ENCODE data around the gene FOXP4.

FOXP4 gene, protein sequence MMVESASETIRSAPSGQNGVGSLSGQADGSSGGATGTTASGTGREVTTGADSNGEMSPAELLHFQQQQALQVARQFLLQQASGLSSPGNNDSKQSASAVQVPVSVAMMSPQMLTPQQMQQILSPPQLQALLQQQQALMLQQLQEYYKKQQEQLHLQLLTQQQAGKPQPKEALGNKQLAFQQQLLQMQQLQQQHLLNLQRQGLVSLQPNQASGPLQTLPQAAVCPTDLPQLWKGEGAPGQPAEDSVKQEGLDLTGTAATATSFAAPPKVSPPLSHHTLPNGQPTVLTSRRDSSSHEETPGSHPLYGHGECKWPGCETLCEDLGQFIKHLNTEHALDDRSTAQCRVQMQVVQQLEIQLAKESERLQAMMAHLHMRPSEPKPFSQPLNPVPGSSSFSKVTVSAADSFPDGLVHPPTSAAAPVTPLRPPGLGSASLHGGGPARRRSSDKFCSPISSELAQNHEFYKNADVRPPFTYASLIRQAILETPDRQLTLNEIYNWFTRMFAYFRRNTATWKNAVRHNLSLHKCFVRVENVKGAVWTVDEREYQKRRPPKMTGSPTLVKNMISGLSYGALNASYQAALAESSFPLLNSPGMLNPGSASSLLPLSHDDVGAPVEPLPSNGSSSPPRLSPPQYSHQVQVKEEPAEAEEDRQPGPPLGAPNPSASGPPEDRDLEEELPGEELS

DNA sequence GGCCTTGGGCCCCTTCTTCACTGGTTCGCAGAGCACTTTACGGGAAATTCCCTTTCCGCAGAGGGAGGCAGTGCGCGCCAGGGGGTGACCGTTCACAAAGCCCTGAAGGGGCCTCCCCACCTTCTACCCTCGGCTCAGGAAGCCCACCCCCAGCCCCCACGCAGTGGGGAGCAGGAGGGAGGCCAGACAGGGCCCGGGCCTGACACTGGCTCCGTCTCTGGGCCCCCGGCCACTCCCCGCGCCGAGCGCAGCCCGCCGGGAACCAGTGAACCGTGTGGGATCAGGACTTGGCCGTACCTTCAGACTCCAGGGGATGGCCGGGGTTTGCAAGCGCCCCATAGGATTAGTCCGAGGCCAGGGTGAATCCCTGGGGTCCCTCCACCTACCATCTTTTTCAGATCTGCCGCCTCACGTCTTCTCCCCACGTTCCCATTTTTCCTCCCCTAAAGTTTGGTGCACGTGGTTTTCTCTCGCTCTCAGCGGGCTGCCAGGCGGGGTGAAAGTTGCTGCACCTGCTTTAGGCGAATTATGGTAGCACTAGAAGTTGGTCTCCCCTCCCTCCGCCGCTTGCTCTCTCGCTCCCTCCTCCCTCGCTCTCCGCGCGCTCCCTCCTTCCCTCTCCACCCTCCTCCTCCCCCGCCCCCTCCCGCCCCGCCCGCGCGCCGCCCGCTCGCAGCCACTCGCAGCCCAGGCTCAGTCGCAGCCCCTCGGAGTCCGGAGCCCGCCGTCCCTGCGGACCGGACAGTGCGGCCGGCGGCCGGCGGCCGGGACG lies at the start of gene FOXP4:
FOXP4 (plus strand) TSS at position 679 of the 772 bp plus-strand sequence. CDS start 19,380 bp downstream, outside the sequence.
- peak; percentile 70 to 71 for DNase-seq

DNA sequence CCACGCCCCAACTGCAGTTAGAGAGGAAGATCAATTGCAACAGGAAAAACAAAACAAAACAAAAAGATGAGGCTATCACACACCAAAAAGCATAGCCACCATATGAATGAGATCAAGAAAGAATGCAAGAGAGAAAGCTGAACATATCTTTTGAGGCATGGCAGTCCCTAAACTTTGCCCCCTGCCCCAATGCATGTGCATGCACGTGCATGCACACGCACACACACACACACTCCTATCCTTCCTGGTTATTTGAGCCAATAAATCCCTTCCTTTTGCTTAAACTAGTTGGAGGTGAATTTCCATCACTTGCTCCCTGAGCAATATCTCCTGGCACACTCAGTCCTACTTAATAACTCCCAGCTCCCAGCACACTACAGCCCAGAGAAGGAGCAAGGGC lies 48.6 kb upstream of the FOXP4 start:
- no peak for DNase-seq

DNA sequence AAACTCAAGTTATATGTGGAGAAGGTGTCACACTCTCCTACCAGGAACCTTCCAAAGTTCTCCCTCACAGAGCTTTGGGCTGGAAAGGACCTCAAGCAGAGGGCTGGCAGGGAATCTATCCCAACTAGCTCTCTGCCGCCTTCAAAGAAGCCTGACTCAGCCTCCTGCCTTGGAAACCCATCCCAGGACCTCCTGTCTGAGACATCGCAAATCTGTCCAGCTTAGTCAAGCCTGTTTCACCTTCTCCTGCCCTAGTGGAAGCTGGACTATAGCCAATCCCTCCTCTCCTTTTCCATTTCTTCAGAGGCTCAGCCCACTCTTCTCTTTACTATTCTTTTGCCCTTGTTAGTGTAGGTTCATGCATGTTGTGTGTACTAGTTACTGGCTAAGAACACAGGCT lies 48.2 kb upstream of the FOXP4 start:
- no peak for DNase-seq

DNA sequence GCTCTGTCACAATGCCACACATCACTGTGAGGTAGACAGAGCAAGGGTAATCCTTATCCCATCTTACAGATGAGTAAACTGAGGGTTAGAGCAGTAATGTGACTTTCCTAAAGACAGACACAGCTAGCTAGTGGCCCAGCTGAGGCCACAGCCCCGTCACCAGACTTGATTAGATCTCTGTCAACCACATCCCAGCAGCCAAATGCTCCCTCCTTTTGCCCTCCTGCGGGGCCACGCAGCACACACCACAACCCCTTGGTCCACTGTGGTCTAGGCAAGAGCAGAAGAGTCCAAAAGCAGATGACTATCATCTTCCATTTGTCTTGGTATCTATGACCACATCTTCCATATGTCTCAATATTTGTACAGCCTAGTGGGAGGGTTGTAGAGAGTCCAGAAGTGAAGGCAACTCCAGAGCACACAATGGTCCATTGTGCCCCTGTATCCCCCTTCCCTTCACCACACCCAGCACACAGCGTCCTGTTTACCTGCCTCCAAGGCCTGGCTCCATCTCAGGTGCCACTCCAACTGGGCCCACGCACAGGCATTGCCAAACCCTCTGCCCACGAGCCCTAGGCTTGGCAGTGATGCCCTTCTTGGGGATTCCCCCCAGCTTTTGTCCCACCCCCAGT lies 47.1 kb upstream of the FOXP4 start:
- DNase-seq = no peak

DNA sequence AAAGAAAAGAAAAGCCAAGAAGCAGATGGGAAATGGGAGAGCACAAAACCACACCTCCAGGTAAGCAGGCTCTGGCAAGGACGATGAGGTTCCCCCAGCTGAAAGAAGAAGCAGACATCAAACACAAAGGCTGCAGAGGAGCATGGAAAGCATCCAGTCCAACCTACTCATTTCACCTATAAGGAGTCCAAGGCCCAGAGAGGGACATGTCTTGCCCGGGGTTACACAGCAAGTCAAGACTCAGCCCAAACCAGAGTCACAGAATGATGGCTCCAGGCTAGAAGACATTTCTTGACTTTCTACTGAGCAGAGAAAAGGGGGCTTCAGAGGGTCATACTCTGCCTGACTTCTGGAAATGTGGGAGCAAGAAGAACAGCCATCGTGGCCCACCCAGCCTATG lies 45.6 kb upstream of the FOXP4 start:
- DNase-seq = no peak

DNA sequence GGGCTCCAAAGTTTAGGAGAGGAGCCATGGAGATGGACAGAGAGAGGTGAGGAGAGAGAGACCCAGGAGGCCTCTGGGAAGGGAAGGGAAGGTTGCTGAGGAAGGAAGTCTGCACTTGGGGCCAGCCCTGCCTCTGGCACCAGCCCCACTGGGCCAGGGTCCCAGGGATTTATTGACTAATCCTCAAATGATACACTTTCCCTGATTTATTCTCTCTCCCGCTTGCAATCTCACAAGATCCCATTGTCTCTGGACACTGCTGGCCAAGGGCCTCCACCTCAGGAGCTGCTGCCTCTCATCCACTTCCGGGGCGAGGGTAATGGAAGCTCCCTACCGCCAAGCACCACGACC lies 43.6 kb upstream of the FOXP4 start:
- DNase-seq = no peak

DNA sequence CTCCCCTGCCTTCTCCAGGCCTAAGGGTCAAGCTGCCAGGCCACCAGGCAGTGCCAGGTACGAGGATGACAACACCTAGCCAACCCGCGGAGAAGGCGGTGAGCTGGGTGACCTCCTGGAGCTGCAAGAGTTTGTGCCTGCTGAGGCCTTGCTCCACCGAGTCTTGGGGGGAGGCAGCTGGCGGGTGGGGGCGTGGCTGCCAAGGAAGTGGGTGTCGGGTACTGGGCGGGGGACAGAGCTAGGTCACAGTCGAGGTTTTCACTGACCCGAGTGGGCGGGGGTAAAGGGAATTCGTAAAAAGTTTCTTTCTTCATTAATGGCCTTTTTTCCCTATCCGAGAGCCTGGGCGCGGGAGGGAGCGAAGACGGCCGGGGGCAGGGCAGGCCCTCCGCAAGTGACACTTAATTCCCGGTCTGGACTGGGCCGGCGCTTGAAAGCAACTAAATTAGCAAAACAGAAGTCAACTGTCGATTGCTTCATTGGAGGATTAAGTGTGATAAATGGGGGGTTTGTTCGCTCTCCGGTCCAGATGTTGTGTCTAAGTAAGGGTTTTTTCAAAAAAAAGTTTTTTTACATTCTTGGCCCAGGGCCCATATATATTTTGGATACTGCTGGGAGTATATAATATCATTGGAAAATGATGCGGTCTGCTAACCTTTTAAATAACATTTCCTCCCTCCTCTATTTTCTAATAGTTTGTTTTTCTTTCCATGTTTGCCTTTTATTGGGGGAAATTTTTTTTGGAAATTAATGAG lies 43.1 kb upstream of the FOXP4 start:
- no peak for DNase-seq

DNA sequence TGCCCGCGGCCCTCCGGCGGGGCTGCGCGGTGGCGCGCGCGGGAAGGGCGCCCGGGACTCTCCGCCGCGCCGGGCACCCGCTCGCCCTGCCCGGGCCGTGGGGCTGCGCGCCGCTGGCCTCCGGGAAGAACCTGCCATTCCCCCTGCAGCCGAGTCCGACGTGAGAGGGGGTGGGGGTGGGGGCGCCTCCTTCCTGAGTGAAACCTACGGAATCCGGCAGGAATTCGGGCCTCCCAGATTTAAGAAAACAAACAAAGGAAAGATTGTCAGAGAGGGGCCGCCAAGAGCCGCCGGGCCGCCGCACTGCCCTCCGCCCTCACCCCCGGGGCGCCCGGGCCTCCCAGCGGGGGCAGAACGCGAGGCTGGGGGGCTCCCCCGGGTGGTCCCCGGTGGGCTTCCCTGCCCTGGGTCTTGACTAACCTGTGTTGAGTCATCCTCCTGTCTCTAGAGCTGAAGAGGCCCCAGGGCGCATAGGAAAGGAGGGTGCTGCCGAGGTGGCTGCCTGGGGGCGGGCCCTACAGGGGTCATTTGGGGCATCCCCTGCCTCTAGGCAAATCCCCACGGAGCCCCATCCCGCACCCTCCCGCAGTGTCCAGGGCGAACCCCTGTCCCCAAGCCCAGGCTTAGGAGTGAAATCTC lies 42.2 kb upstream of the FOXP4 start:
- DNase-seq = no peak

DNA sequence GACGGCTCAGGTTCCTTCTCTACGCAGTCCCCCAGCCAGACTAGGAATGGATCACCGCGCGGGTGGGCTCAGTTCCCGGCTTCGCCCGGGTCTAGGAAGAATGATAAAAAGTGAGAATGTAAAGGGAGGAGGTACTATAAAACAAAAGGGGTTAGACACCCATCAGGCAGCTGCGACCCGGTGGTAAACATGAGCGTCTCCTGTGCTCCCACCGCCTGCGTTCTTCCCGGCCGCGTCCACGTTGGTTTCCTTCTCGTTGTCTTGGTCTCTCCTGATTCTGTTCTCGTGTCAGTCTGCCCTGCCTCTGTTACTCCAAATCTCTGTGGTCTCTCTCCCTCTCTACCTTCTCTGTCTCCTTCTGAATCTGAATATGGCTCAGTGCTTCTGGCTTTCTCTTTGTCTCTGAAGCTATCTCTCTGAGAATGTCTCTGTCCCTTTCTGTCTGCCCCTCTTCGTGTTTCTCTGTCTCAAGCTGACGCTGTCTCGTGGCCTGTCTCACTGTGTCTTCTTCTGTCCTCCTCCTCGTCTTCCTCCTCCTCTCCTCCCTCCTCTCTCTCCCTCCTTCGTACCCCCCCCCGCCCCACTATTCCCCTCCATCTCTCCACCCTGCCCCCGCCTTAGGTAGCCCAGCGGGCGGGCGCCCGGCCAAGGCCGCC lies 41.6 kb upstream of the FOXP4 start:
- no peak for DNase-seq

DNA sequence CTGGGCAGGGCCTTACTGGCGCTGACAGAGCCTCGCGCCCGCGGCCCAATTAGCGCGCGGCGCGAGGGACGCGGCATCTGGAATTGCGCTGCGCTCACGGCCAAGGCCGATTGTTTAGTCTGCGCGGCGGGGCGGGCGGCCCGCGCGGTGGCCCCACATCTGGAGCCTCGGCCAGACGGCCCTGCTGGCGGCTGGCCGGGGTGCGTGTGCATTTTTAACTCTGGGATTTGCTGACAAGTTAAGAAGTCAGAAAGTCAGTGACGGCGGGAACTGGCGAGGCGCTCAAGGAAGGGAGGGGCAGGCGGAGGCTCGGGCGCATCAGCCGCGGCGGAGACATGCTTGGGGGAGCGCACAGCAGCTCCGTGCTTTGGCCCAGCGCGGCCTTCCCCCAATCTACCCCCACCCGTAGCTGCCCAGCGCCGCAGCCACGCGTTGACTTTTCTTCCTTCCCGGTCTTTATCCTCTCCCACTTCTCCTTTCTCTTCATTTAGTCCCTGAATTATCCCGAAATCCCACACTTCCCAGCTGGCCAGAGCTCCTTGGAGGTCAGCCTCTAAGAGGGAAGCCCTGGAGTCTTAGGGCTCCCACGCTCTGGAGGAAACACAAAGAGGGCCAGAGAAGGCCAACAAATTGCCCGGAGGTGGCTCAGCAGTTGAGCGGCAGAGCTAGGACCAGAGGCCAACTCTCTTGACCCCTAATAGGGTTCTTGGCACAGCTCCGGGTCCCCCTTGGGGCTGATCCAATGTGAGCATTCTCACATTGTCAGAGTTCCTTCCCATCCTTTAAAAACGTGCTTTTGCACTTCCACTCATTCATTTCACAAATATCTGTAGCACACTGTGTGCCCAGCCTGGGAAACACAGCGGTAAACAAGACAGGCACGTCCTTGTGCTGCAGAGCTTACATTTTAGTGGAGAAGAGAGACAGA lies 40.8 kb upstream of the FOXP4 start:
- no peak for DNase-seq

DNA sequence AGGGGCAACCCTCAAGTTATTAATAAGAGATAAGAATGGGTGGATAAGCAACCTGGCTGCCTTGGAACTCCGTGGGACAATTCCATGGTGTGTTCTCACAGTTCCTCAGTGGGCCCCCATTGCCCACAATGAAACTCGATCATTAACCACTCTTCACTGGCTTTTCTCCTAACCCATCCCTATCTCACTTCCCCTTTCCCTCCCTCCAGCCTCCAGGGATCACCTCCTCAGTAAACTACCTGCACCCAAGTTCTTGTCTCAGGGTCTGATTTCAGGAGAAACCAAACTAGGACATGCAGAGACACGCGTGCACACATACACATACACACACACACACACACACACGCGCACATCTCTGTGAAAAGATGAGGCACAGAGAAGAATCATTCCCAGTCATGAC lies 37.7 kb upstream of the FOXP4 start:
- DNase-seq = no peak

DNA sequence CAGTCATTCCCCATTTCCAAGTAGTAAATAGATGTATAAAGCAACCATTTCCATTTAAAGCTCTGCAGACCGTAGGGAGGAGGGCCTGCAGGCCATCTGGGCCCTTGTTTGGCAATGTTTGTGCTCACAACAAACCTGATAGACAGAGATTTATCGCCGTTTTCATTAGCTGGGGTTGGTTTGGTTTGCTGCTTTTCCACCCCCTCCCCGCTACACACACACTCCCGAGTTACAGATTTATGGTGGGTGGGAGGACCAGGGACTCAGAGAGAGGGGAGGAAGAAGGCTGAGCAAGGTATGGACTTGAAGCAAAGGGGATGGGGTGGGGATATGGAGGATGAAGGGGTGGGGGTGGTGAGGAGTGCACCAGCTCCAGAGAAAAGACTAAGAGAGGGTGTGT lies 36.6 kb upstream of the FOXP4 start:
- DNase-seq = no peak

DNA sequence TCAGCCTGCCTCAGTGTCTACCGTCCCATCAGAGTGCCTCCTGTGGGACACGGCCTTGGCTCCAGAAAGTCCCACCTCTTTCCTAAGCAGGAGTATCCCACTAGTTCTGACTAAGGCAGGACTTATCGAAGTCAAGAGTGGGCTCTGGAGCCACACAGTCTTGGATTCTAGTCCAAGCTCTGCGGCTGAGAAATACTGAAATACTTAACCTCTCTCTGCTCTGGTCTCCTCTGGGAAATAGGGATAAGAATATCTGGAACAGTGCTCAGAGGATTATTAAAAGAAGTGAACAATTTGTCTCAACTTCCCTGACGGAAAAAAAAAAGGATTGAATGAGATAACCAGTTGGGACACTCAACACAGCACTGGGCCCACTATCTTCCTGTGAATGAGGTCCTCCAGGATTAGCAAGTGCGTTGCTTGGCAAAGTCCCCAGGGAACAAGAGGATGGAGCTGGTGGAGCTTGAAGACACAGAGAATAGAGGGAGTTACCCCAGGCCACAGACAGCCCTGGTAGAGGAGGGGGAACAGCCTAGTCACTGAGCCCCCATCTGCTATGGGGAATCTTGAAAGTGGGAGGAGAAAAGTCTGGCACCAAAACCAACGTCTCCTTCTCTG lies 34.6 kb upstream of the FOXP4 start:
- no peak for DNase-seq

DNA sequence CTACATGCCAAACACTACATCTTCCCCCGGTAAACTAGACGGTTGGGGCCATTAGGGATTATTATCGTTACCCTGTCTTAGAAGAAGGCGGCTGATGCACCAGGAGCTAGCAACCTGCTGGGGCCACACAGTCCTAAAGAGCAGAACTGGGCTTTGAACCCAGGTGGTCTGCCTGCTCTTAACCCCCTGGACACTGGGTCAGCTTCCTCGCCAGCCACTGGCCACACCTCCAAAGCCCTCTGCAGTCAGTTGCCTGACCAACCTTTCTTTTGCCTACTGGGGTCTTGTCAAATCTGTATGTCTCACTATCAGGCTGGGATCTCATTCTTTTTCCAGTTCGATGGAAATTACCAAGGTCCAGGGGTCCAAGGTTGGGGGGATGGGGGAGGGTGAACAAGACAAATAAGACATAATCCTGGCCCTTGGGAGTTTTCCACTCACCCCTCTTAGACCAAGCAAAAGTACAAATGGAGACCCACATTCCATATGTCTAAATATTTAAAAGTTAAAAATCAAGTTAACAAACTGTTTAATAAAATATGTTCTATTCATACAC lies 34.0 kb upstream of the FOXP4 start:
- DNase-seq = no peak

DNA sequence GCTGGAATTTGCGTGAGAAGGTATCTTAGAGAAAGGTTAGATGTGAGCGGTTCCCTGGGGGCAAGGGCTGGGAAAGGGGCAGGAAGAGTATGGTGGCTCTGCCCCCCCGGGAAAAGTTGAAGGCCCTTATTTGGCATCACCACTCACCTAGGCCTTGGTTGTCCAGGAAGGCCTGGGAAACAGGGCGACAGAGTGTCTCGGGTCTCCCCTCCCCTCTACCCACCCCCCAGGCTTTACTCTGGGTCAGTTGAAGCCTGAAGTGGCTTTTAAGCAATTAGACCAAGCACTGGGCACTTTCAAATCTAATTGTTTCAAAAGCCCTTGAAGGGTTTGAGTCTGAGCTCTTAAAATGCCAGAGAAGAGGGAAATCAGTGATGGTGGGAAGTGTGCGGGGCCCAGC lies 30.2 kb upstream of the FOXP4 start:
- DNase-seq = no peak

DNA sequence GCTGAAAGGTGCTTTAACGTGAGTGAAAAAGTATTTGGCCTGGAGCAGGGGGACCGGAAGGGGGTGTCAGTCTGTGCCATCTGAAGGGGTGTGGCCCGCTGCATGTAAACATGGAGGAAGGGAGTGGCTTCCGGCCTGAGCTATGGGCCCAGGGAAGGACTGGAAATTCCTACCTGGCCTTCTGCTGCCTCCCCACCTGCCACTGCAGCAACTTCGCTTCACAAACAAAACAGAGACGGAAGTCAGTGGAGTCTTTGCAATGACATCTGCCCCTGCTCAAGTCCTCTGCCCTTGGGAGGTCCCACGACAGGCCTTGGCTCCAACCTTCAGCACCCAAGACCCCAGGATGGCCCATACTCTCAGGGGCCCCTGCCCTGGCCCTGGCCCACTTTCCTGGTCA lies 28.1 kb upstream of the FOXP4 start:
- no peak for DNase-seq

DNA sequence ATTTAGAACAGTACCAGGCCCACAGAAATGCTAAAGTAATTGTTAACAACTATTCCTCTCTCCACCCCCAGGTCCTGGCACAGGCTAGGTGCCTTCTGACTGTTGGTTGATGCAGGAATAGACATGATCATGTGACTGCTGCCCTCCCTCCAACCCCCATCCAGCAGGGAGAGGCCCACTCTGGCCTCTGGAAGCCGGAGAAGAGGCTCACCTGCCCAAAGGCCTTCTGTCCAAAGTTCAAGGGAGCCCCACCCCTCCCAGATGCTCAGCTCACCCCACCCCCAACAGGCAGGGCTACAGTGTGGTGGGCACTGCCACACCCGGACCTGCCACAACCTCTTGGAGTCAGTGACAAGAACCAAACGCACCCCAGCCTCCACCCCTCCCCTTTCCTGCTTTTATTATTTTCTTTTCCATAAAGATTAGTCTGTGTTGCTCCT lies 26.9 kb upstream of the FOXP4 start:
- no peak for DNase-seq

DNA sequence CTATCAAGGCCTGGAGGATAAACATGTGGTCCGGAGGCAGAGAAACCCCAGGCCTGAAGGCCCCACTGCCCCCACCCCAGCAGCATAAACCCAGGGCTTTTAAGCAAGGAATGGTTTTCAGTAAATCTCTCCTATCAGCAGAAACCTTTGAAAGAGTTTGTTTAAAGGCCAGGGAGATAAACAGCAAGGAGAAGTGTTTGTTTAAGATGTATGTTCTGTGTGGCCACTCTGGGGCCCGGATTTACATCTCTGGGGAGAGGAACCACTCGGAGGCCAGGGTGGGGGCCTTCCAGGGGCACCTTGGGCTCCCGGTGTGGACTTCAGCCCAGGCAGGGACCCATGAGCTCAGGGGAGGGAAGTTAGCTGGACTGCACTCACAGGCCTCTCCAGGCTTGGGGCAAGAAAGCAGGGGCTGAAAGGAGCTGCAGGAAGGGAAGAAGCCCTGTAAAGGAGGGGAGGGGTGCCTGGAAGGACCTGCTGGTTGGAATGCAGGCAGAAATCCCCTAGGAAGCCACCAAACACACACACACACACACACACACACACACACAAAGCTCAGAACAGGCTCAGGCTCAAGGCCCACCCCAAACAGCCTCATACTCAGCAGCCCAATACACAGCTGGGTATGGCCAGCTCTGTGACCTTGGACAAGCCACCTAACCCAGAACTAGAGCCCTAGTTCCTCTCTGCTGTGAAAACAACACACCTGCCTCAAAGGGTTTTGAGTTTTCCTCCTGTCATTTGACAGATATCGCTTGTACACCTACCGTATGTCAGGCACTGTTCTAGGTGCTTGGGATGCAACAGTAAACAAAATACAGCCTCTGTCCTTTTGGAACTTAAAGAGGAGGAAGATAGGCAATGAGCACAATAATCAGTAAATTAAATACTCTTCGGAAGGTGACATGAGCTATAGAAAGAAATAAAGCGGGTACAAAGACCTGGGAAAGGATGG lies 26.2 kb upstream of the FOXP4 start:
- no peak for DNase-seq

Measured in stimulated activated CD4-positive, alpha-beta T cell treated with anti-CD3 and anti-CD28 coated beads, Interleukin-2, amount 100 ng/mL, for 48 hours (primary cell).